AG04449 (cell line): Measurements from ENCODE around the gene DPYSL4.

Source experiments
- CTCF ChIA-PET: fragments of 350-600 bp; formaldehyde crosslinking; extraction: SDS; loops from one replicate; lab custom pipeline; 2021; ENCODE audit warnings: antibody characterized with exemption; lab: Yijun Ruan, JAX
- POLR2A ChIA-PET: fragments of 400-600, 350-600 bp; formaldehyde crosslinking; extraction: SDS; loops from one replicate; lab custom pipeline; 2020; ENCODE audit warnings: antibody characterized with exemption, inconsistent platforms; lab: Yijun Ruan, JAX
- DNase-seq: peaks from one replicate; pipeline ENCODE4 v3.0.0-alpha.2; 2010; ENCODE audit warnings: low read depth, low spot score
- H3K4me3 ChIP-seq: 2 replicates; pipeline ENCODE4 v1.5.1; 2011; ENCODE audit warnings: low read depth, mild to moderate bottlenecking, control low read depth, low read length
- TF ChIP-seq, protein P1 (sequence below): IDR thresholded peaks from one replicate; pipeline ENCODE4 v1.5.1; 2011; ENCODE audit warnings: mild to moderate bottlenecking, moderate library complexity, low read length, control low read depth, inconsistent platforms; ENCODE audit not compliant: insufficient read depth; ENCODE audit errors: missing control alignments

Gene DPYSL4

DNA sequence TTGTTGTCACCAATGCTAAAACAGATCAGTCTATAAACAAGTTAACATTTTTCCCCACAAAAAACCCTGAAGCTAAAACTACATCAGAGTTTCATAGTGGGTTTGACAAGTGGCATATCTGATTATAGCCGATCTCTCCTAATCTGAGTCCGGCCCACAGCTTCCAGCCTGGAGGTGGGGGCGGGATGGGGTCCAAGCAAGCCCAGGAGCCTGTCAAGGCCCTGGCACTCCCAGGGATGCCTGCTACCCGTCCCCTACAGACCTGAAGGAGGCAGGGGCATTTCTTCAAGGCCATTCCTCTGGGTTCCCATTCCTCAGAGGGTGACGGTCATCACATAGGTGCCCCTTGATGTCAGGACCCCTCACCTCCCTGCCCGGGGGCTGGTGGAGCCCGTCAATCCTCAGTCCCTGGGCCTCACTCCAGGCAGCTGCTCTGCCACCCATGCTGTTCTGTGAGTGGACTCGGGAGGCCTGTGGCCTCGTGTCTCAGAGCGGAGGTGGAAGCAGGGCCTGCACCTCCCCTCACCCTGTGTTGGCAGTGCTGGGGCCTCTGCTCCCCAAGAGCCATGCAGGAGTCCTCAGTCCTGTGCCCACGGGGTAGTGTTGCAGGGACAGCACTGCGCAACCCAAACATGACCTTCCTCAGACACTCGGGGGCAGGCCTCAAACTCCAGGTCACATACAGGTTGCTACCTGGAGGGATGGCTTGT is 8.8 kb downstream of the DPYSL4 start:
- H3K4me3 ChIP-seq = no peak overlapping the region
- ChIA-PET POLR2A (no interaction called here), CTCF (no interaction called here)
- TF ChIP-seq, protein P1, sequence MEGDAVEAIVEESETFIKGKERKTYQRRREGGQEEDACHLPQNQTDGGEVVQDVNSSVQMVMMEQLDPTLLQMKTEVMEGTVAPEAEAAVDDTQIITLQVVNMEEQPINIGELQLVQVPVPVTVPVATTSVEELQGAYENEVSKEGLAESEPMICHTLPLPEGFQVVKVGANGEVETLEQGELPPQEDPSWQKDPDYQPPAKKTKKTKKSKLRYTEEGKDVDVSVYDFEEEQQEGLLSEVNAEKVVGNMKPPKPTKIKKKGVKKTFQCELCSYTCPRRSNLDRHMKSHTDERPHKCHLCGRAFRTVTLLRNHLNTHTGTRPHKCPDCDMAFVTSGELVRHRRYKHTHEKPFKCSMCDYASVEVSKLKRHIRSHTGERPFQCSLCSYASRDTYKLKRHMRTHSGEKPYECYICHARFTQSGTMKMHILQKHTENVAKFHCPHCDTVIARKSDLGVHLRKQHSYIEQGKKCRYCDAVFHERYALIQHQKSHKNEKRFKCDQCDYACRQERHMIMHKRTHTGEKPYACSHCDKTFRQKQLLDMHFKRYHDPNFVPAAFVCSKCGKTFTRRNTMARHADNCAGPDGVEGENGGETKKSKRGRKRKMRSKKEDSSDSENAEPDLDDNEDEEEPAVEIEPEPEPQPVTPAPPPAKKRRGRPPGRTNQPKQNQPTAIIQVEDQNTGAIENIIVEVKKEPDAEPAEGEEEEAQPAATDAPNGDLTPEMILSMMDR = no peak
- DNase-seq = no peak

DNA sequence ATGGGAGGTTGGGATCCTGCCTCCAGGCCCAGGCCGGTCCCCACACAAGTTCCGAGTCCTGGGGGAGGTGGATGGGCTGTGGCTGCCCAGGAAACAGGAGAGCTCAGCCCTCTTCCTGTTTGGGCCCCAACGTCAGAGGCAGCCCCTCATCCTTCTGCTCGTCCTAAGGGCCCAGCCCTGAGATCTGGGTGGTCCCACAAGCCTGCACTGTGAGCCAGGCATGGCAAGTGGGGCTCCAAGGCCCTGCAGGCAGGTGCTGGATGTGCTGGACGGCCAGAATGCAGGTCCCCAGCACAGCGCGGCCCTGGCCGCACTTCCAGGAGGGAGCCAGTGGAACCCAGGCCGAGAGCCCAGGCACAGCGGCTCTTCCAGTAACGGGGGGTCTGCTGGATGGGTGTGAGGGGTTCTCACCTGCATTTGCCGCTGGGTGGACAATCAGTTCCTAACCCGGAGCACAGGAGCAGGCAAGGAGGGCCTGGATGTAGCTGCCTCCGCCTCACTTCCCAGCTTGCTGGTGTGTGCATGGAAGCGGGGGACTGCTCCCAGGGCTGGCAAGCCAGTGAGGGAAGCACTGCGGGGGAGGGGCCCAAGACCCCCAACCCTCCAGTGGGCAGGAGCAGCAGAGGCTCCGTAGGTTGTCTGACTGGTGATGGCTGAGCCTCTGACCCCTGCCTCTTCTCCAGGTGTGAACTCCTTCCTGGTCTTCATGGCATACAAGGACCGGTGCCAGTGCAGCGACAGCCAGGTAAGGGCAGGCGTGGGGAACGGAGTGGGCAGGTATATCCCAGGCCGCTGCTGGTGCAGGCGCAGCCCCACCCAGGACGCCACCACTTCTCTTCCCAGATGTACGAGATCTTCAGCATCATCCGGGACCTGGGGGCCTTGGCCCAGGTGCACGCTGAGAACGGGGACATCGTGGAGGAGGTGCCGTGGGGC is 9.7 kb downstream of the DPYSL4 start:
- H3K4me3 ChIP-seq = no peak overlapping the region
- ChIA-PET CTCF (no interaction called here), POLR2A (no interaction called here)
- TF ChIP-seq, protein P1 = no peak
- DNase-seq = no peak

DNA sequence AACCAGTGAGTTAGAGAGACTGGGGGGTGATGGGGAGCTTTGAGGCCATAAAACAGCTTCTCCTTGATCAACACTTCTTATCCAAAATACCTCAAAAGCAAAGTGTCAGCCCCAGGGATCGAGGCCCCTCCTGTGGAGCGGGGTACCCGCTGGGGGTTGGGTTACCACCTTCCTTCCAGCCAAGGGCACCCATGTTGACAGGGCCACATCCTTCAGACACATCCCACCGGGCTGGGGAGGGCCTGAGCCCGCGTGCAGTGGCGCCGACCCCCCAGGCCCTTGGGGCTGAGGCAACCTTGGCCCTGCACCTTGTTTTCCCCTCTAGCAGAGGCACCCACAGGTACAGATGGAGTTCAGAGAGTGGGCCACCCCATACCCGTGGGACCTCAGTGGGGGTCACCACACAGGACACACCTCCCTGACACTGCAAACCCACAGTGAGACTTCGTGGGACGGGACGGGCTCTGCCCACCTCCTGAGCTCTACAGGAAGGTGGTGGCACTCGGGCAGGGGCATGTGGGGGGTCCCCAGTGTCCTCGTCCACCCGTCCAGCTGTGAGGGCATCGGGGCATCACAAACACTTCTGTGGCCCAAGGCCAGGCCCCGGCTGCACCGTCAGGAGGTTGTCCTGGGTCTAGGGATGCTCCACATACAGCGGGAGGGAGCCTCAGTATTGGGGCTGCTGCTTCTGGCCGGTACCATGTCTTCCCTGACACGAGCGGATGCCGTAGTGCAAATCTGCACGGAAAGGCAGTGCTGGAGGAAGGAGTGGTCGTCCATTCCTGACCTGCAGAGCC is 10.7 kb downstream of the DPYSL4 start:
- POLR2A ChIA-PET = no interaction called here
- no peak overlapping the region for H3K4me3 ChIP-seq
- TF ChIP-seq, protein P1 = no peak
- CTCF ChIA-PET = no interaction called here
- DNase-seq = no peak

DNA sequence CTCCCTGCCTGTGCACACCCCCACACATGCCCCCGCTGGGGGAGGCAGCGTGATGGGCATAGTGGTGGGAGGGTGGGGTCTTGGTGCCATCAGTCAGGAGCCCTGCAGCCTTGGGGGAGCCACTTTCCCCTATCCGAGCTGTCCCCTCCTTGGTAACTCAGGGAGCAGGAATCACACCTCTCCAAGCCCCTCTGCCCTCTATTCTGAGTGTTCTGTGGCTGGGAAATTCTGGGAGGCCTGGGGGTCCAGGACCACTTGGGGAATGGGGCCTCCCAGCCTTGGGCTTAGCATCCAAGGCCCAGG is 11.3 kb downstream of the DPYSL4 start:
- H3K4me3 ChIP-seq = no peak overlapping the region
- TF ChIP-seq, protein P1 = no peak

DNA sequence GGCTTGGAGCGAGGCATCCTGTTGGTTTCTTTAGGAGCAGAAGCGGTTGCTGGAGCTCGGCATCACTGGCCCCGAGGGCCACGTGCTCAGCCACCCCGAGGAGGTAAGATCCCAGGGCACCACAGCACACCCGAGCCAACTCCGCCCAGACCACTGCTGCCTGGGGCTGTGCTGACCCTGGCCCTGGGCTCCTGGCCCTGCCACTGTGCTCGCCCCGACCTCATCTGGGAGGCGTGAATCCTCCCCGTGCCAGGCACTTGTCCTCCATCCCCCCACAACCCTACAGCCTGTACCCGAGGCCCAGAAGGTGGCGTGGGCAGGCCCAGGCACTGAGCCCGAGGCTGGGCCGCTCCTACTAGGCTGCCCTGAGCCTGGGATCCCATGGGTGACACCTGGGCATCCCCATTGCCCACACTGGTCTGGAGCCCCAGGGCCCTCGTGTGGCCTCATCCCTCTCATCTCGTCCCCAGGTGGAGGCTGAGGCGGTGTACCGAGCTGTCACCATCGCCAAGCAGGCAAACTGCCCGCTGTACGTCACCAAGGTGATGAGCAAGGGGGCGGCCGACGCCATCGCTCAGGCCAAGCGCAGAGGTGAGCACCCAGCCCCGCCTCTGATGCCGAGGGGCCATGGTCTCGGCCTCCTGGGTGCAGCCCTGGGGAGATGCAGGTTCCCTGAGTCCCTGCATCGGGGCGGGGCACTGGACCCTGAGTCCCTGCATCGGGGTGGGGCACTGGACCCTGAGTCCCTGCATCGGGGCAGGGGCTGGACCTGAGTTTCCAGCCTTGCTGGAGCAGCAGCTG is 11.8 kb downstream of the DPYSL4 start:
- POLR2A ChIA-PET = no interaction called here
- CTCF ChIA-PET = no interaction called here
- TF ChIP-seq, protein P1 = no peak

More for the DNA sequence above, 11.3 kb downstream of the DPYSL4 start:
- ChIA-PET CTCF (no interaction called here), POLR2A (no interaction called here)
- no peak for DNase-seq

More for the DNA sequence above, 11.8 kb downstream of the DPYSL4 start:
- no peak overlapping the region for H3K4me3 ChIP-seq
- DNase-seq = no peak
